NCI-H2171 (cell line): ENCODE measurements around the gene TSEN15.
A peak's percentile ranks its signal among the peaks of the same experiment; 100 is the strongest.

ENCODE experiments used
- DNase-seq: peaks from one replicate; lab custom pipeline; 2025; lab: John Stamatoyannopoulos, UW

The TSEN15 gene

DNA sequence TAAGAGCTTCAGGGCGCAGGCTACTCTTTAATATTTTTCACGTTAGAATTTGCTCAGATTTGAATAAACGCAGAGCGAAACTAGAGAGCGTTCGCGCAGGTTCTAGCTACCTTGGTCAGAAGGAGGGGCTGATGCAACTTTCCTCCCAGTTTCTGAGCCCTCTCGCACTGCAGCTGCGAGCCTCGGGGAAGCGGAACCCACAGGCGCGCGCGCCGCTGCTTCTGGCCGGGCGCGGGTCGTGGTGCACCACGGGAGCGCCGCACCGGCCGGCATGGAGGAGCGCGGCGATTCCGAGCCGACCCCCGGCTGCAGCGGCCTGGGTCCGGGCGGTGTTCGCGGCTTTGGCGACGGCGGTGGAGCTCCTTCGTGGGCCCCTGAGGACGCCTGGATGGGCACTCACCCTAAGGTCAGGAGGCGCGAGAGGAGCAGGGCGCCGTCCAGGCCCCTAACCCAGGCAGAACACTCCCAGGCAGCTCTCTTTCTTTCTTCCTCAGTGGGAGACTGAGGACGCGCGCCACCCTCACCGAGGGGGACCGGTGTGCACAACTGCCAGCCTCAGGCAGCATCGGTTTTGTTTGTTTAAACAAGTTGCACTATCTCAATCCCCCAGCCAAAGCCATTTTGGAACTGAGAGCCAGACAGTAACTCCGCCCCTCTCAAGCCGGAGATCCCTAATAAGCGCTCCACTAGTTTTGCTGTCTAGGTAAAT, at the start of gene TSEN15:
Gene TSEN15, plus strand, starts transcription at position 246 of the 709 bp plus-strand sequence. Its CDS starts 26 bp downstream, at position 272.
- DNase-seq: peak; percentile 78

DNA sequence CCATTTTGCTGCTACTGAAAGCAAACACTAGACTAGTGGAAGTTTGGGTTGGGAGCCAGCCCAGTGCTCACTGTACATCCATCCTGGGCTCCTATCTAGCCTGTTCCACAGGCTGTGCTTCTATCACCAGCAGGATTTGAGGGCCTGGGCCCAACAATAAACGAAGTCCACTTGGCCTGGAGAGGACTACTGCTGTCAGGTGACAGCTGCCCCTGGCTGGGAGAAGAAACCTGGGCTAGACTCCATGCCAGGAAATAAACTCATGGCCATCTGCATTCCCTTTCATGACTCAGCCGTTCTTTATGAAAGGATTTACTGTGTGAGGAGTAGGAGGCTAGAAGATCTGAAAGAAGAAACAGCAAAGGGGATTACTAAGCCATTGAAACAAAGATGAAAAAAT, 49.5 kb upstream of the TSEN15 start:
- no peak for DNase-seq

DNA sequence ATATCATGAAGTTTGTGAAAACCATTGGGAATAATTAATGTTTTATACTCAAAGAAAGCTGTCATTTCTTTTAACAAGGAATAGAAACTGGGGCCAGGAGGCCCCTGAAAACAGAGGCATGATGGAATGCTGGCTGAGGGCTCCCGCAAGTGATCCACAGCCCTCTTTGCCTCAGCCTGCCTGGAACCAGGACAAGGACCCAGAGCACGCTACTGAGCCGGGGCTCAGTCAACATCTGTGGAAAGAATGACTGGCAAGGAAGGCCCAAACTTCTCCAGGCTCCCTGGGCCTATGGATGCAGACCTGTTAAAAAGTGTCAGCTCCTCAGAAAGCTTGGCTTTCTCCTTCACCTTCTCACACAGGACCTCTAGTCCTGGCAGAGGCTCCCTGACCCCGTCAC, 46.6 kb upstream of the TSEN15 start:
- no peak for DNase-seq

DNA sequence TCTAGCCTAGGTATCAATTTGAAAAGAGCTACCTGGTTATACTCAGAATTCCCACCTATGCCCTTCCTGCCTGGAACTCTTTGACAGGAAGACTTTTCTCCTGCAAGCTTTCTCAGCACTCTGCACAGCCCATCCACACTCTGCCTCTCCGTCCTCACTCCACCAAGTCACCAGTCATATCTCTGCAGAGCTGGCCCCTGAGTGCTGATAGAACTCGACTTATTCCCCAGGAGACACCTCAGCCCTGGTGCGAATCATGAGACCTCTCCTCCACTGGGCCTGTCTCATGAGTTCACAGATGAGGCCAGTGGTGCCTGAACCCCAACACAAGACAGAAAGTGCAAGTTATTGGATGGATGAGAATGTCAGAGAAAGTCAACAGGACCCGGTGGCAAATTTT, 46.0 kb upstream of the TSEN15 start:
- DNase-seq: no peak

DNA sequence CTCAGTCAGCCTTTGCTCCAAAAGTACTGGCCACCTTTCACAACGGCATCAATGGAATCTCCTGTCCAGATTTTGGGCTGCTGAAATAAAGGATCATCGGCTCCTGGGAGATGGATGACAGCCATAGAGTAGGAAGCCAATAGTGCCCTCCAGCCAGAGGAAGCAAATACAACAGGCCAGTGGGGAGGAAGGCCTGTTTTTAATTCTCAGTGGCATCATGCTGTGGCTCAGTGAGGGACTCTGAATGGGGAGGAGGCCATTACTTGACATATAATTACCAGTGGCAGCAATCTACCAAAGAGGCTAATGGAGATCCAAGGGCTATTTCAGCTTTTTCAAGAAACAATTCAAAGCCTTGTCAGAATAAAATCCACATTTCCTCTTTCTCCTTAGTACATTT, 40.7 kb upstream of the TSEN15 start:
- no peak for DNase-seq

DNA sequence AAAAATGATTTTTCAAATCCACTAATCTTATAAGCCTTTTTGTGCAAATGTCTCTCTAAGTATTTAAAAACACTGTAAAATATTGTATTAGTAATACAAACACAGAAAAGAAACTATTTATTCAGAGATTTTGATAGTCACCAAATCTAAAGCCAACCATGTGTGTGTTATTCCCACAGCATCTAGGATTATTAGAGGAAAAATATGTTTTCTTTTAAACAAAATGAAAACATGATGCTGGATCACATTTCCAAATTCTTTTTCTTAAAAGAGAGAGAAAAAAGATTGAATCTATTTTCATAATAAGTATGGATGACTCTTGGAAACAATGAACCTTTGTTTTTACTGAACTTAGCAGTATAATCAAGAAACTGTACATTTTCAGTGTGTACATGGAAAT, 39.3 kb upstream of the TSEN15 start:
- DNase-seq: no peak

DNA sequence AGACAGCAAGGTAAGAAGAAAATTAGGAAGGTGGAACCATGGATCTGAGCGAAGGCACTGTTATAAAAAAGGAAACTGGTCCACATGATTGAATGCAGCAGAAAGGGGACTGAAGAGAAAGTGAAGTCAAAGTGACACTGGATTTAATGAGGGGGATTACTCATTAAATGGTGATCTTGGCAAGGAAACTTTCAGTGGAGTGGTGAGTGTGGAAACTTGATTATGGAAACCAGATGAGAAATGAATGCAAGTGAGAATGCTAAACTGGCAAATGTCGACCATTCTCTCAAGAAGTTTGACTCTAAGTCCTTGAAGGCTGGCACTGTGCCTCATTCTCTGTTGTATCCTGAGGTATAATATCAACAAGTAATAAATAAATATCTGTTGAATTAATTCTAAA, 37.3 kb upstream of the TSEN15 start:
- no peak for DNase-seq

DNA sequence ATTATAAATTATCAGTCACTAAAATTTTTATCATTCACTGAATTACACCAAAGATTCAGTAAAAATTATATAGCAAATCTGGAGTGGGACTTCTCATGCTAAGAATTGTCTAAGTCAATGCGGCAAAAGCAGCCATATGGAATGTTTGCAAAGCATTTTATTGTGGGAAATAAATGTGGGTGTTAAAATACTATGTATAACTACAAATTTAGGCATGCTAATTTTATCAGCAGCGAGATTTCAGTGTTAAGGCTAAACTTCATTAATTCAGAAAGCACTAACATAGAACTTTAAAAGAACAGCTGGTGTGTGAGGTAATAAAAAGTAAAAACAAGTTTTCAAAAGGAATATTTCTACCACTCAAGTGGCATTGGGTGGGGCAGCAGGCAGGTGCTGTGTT, 35.4 kb upstream of the TSEN15 start:
- DNase-seq: no peak

DNA sequence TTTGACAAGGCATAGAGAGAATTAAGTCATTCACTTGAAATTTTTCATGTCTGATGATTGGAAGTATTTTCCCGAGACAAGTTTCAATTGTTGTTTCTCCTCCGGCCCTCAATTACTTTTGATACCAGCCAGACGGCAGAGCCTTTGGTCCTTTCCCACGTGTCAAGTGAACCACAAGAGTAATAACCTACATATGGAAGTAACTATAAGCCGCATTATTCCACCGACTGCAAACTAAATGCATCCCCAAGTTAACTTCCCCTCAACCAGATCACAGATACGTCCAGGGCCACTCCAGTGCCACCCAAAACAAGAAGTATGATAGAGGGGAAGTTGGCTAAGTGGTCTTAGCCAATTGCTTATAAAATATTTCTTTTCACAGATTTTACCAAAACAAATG, 34.2 kb upstream of the TSEN15 start:
- DNase-seq: no peak

DNA sequence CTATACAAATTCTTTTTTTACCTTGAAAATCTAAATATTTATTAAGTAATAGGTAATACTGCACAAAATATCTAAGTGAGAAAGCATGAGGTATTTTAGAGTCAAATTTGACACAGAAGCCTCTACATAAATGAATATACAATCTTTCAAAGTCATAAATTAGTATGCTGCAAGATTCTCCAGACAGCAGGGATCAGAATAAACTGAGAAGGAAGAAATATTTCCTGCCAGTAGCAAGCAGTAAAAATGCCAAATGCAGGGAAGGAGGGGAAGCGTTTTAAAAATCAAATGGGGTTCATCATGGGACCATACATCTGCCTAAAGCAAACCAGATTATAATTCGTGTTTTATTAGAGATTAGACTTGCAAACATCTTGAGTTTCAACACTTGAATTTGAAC, 32.9 kb upstream of the TSEN15 start:
- DNase-seq: no peak

DNA sequence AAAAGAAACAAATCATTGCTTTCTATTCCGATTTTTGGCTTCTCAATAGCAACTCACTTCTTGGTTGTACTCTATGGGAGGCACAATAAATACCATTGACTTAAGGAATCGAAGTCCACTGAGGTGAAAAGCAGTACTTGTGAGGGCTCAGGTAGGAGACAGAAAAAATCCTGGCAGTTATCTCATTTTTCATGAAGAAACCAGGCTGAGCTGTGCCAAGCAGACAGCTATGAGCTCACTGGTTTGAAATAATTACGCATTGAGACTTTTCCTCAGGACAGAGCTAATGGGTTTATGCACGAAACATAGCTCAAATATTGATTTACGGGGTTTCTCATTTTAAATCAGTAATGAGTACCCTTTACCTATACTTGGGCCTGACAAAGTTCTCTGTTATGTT, 32.5 kb upstream of the TSEN15 start:
- DNase-seq: no peak

DNA sequence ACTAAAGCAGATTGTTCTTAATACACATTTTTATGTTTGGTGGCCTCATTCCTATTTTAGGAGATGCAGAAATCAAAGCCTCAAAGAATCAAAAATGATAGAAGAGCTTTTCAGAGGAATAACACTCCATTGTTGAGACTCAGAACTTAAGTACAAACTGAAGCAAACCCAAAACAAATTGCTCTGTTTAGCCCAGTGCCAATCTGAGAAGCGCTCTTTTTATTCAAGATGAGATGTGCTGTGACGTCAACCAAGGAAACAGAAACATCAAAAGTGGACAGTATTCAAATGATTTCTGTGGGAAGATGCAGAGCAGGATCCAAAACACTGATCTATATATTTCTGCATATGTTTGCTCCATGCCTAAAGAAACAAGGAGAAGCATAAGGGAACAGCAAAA, 32.0 kb upstream of the TSEN15 start:
- DNase-seq: no peak

DNA sequence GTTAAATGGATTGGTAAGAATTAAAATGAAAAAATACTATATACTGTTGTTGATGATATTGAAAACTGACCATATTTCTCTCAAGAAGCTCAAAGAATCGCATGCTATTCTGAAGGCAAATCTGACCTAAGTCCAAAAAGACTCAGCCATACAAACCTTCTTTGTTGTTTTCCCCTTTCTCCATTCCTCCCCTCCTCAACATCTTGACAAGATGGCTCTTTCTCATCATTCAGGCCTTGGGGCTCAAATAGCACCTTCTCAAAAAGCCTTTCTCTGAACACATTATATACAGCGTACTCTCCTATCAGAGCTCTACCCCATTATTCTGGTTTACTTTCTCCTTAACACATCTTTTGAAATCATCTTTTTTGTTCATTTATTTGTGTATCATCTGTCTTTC, 31.2 kb upstream of the TSEN15 start:
- DNase-seq: no peak

DNA sequence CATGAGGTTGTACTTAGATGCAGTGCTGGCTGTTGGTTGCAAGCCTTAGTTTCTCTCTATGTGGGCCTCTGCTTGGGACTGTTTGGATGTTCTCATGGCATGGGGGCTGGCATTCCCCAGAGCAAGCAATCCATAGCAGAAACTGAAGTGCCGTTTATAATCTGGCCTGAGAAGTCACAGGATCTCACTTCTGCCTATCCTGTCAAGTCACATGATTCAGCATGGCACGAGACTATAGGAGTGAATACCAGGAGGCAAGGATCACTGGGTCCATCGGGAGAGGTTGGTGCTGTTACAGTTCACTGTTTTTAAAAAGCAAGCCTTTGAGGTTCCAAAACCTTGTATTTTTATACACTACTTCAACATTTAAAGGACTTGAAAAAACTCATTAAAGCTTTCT, 30.7 kb upstream of the TSEN15 start:
- no peak for DNase-seq

DNA sequence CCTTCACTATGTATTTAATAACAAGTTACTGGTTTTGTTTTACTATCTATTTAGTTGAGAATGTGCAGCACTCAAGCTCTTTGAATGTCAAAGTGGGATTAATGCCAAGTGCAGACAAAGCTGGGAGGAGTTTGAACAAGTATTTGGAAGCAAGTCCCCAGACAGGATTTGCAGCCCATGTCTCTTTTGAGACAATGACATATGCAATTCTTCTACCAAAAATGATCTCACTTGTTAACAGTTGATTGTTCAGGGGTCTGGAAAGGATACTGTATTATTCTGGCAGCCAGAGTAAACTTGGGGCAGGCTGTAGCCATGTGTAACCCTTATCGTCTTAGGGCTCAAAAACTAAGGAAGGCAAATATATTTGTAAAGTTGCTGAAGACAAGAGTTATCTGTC, 29.8 kb upstream of the TSEN15 start:
- DNase-seq: no peak

DNA sequence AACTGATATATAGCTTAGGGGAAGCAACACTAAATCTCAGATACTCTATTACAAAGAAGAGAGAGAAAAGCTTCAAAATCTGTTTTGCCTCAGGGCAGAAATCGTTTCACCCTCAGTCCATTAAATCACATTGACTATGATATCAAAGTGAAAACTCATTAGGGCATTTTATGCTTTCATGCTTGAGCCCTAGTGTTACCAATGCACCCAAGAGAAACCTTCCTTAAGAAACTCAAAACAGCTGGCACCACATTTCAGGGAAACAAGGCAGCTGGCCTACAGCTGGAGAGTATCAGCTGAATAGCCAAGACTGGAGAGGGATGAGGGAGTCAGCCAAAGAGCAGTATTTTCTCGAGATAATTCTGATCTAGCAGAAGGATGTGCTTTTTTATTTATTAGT, 28.9 kb upstream of the TSEN15 start:
- no peak for DNase-seq

DNA sequence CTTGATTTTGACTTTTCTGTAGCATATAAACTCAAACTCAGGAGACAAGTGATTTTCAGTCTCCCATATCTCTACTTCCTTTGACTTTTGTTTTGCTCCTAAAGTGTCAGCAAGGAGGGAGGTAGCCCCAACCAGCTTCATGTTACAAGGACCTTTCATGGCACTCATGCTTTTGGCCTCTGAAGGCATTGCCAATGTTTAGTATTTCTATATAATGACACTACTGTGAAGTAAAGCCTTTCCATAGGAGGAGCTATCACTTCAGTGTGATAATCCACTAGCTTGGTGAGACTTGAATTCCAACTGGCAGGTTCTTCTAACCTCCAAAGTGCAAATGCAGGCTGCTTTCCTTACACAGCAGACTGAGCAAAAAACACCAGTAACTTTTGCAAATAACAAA, 28.4 kb upstream of the TSEN15 start:
- DNase-seq: no peak

DNA sequence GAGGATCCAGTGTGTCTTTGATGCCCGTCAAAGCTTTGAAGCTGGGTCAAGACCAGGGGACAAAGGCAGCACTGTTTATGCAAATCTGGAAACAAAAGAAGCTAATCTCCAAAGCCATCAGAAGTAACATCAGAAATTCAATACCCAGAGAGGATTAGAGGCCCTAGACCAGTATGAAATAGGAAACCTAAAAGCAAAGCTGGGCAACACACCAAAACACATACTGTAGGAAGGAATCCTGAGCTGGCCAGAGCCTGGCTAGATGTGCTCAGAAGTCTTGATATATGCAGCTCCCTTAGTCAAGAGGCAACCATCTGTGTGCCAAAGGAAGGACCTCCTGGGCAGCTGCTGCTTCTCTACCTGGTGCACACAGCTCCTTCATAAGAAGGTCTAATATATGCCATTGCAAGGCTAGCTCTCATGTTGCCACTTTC, 26.3 kb upstream of the TSEN15 start:
- no peak for DNase-seq

DNA sequence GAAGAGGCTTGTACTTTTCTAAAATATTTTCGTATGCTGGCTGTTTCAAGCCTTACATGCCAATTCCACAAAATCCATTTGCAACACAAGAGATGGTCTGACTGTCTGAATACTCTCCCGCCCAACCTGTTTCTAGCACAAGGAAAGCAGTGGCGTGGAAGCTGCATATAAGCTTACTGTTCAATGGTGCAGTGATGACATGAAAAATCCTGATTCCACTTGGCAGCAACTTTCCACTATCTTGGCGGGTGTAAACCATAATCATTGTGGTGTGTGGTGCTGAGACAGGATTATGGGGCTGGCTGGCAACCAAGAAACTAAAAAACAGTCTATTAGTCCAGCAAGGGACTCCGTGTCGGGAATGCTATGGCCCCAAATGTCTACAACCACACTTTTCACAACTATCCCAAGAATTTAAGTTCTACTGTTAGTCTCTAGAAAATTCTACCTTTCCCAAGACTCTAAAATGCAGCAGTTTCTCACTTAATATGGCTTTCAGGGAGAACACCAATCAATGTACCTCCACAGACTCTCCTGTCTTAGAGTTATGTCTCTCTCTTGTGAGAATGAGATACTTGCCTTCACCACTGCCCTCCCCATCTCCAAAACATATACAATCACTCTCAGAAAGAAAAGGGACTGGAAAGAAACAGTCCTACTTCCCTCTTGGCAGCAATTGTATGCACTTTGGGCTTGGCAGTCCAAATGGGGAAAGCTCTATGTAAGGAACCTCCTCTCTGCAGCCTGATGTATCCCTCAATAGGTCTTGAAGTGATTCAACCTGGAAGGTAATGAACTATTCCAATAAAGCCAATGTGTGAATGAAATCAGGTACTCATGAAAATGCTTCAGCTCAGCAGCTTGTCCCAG, 23.5 kb upstream of the TSEN15 start:
- no peak for DNase-seq

DNA sequence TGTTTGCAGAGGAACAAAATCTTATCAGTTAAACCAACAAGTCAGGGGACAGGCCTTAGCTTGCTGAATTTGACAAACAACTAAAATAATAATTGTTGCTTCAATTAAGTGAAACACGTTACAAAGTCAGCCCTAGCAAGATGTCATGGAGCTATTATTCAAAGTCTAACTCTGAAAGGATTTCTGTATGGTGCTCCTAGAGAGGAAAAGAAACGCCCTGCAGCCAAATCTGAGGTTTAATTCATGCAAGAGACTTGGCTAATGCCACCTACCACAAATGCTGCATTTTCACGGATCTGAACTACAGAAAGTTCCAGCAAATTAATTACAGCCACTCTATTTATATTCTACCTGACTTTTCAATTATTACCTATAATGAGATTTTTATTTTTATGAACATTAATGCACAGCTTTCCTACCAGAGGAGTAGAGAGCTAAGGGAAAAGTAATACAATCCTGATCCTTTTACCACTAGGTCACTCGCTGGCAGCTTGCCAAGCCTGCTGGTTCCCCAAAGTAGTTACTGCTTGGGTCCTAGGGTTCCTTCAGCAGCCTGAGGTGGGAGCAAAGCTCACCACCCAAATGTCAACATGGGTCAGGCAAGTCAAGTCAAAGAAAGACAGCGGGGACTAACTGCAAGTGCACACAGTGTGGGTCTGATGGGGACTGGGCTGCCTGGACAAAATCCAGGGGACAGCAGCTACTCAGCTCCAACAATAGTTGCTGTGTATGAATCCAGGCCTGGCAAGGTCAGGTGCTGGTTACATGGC, 22.5 kb upstream of the TSEN15 start:
- no peak for DNase-seq

DNA sequence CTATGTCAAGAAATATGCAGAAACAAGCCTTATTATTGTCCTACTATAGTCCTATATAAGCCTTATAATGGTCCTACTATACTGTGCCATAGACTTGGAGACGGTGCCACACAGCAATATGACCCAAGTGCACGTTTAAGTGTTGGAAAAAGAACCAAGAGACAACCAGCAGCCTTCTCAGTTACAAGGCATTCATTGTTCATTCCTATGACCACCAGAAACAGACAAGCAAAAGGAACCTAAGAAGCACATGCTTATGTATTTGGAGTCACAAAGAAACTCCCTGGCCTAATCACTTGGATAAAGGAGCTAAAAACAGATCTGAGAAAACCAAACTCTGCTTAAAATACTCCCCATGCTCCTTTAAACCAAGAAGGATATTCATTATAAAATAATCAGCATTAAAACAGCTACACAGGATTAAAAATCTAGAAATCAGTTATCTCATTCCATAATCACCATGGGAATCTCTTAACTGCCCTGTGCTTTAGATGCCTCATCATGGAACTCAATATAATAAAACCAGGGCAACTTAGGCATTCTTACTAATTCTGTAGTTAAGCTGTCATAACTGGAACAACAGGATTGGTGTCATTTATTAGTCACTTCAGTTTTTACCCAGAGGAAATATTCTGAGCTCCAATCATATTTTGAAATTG, 21.0 kb upstream of the TSEN15 start:
- DNase-seq: no peak

DNA sequence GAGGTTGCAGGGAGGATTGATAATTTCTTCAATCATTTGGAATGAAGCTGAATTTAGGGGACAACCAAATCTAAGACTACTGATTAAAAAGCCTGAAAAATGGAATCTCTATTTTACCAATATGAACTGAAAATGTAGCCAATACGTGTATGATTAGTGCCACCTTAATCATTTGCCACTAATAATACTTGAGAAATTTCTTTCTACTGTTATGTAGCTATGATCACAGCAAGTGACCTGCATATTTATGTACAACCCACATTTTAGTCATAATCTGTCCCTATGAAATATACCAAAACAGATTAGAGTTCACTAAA, 20.5 kb upstream of the TSEN15 start:
- no peak for DNase-seq
